ENCODE data around the gene CENPX. TPM values are rescaled to one million over a fixed set of nuclear protein-coding genes. Genes with fewer than 3 reads are reported as not detected.

CENPX gene
- total and polyA plus RNA-seq, 2 of the 13 experiments (the other 11 are each of a cell fraction or from before 2014, with no cell fraction given): 92.7 to 170 TPM

- TF ChIP-seq SP5 (CRISPR knock-in tag; IDR thresholded peaks at IDR 0.05; ENCODE audit: borderline replicate concordance, low read depth) (peak; percentile 96), ZBTB21 (CRISPR knock-in tag; IDR thresholded peaks at IDR 0.05) (0 out of 2 replicates have a peak, but pooled peaks have one; percentile 28), KDM2A (CRISPR knock-in tag; IDR thresholded peaks at IDR 0.05; ENCODE audit: borderline replicate concordance, low read depth) (peak; percentile 79; the same call in 1 of the 2 replicates), NCOR1 (IDR thresholded peaks at IDR 0.05; ENCODE audit: borderline replicate concordance, low read length) (peak; percentile 88; the same call in 1 of the 2 replicates), DNMT1 (CRISPR knock-in tag; IDR thresholded peaks at IDR 0.05) (no peak; the same call in 1 of the 2 replicates), ZNF501 (CRISPR knock-in tag; IDR thresholded peaks at IDR 0.05) (peak; percentile 72), ZNF747 (CRISPR knock-in tag; IDR thresholded peaks at IDR 0.05; ENCODE audit: borderline replicate concordance) (peak; percentile 77; the same call in 1 of the 2 replicates), RARG (CRISPR knock-in tag; IDR thresholded peaks at IDR 0.05; ENCODE audit: low read depth) (no peak), ATF5 (CRISPR knock-in tag; IDR thresholded peaks at IDR 0.05; ENCODE audit: low read depth) (no peak; the same call in 1 of the 2 replicates), ZNF230 (CRISPR knock-in tag; IDR thresholded peaks at IDR 0.05) (peak; percentile 10; the same call in 1 of the 2 replicates), ZNF788 (CRISPR knock-in tag; IDR thresholded peaks at IDR 0.05; ENCODE audit: borderline replicate concordance) (peak; percentile 93), SCMH1 (CRISPR knock-in tag; IDR thresholded peaks at IDR 0.05; ENCODE audit: borderline replicate concordance) (no peak), ZNF737 (CRISPR knock-in tag; IDR thresholded peaks at IDR 0.05; ENCODE audit: borderline replicate concordance) (peak; percentile 84; the same call in 1 of the 2 replicates), TCF12 (IDR thresholded peaks at IDR 0.05) (no peak), TCF12 (CRISPR knock-in tag; IDR thresholded peaks at IDR 0.05) (peak; percentile 98), ZBTB25 (CRISPR knock-in tag; IDR thresholded peaks at IDR 0.05) (peak; percentile 90), DMAP1 (CRISPR knock-in tag; IDR thresholded peaks at IDR 0.05) (peak; percentile 19; the same call in 1 of the 2 replicates), ZNF512B (CRISPR knock-in tag; IDR thresholded peaks at IDR 0.05; ENCODE audit: borderline replicate concordance) (peak; percentile 14; the same call in 1 of the 2 replicates), SALL2 (CRISPR knock-in tag; IDR thresholded peaks at IDR 0.05) (peak; percentile 87), ZNF280B (CRISPR knock-in tag; IDR thresholded peaks at IDR 0.05; ENCODE audit: borderline replicate concordance) (no peak), ZBTB20 (CRISPR knock-in tag; IDR thresholded peaks at IDR 0.05; ENCODE audit: borderline replicate concordance, low read depth) (peak; percentile 61; the same call in 1 of the 2 replicates), ZBTB1 (CRISPR knock-in tag; IDR thresholded peaks at IDR 0.05; ENCODE audit: borderline replicate concordance) (0 out of 2 replicates have a peak, but pooled peaks have one; percentile 42), ATF7 (IDR thresholded peaks at IDR 0.05) (no peak), ATF7 (CRISPR knock-in tag; IDR thresholded peaks at IDR 0.05) (no peak; the same call in none of the 2 replicates)
Observed at GRCh38 chr17:82000803-82001570, 21.7 kb downstream of the CENPX start (continued).

Data from HepG2 (cell line).